ENCODE measurements around the gene ERN1.

GRCh38 chr17:64042700-64043485 is 87.1 kb downstream of the ERN1 start:
- no peak for TF ChIP-seq CTCF (IDR thresholded peaks at IDR 0.05)
- no peak for TF ChIP-seq ATF3 (CRISPR knock-in tag; conservative IDR thresholded peaks at IDR 0.05)
- no peak for TF ChIP-seq NR1H2 (CRISPR knock-in tag; IDR thresholded peaks at IDR 0.05)
- TF ChIP-seq AFF4 (CRISPR knock-in tag; IDR thresholded peaks at IDR 0.05; ENCODE audit: borderline replicate concordance): no peak
- TF ChIP-seq IRF1 (CRISPR knock-in tag; IDR thresholded peaks at IDR 0.05): no peak
- TF ChIP-seq CBFB (CRISPR knock-in tag; IDR thresholded peaks at IDR 0.05; ENCODE audit: low read depth): no peak
- no peak for TF ChIP-seq MAX (CRISPR knock-in tag; IDR thresholded peaks at IDR 0.05)
- no peak for TF ChIP-seq TCF7 (CRISPR knock-in tag; IDR thresholded peaks at IDR 0.05; ENCODE audit: low read depth)
- TF ChIP-seq USF2 (CRISPR knock-in tag; IDR thresholded peaks at IDR 0.05): no peak
- no peak for TF ChIP-seq SP1 (CRISPR knock-in tag; conservative IDR thresholded peaks at IDR 0.05)
- TF ChIP-seq NFE2L1 (CRISPR knock-in tag; IDR thresholded peaks at IDR 0.05): no peak
- no peak for TF ChIP-seq JUN (CRISPR knock-in tag; IDR thresholded peaks at IDR 0.05)
- no peak for TF ChIP-seq ELF4 (CRISPR knock-in tag; IDR thresholded peaks at IDR 0.05; ENCODE audit: low read depth)

Data from WTC11 (cell line).